Uterus (tissue), 2 donors: ENCODE measurements around the gene C17orf113.

Experiments
- CTCF ChIP-seq, 4 experiments: fragments of 200-600 bp in 2 of 4; fragments of 450-650 bp in 2 of 4; sonication (generic) in 2 of 4; IDR thresholded peaks; one replicate each; pipeline ENCODE4 v1.5.1; 2016 to 2019; ENCODE audit warnings: antibody characterized with exemption in 4 of 4, mild to moderate bottlenecking in 2 of 4, moderate library complexity in 1 of 4
- POLR2A ChIP-seq, 2 donors: fragments of 450-650 bp; IDR thresholded peaks; one replicate each; pipeline ENCODE4 v1.6.1; 2016; ENCODE audit warnings: antibody characterized with exemption in 2 of 2, mild to moderate bottlenecking in 1 of 2, moderate library complexity in 1 of 2

DNA sequence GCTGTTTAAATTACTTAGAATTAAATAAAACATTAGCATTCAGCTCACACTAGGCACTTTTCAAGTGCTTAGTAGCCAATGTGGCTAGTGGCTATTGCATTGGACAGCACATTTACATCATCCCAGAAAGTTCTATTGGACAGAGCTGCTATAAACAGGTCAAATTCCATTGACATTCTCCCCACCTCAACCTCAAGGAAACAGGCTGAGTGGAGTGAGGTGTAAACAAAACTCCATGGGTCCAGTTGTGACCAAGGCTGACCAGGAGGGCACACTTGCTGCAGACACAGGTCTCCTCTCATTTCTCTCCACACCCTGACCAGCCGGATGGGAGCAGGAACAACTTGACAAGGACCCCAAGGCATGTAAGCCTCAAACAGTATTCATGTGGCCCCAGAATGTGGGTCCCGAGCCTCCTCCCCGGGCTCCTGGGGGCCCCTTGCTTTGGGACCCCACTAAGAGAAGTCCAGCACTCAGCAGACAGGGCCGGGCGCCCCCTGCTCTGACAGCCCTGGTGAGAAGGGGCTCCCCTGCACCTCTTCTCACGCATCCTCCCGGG lies 488 bp downstream of the C17orf113 start:
- no peak for TF ChIP-seq CTCF (IDR thresholded peaks at IDR 0.05)
- TF ChIP-seq POLR2A (IDR thresholded peaks at IDR 0.05), result no peak
